WTC11 (cell line): ENCODE data around the gene BPIFA2. TPM values are rescaled to one million over a fixed set of nuclear protein-coding genes. Genes with fewer than 3 reads are reported as not detected.

Source experiments
- ATAC-seq: fragments of 200-7000 bp; cut with Tn5 transposase; 2 replicates; pipeline ENCODE4 v1.10.0; 2021; ENCODE audit warnings: mild to moderate bottlenecking, moderate library complexity
- CTCF ChIA-PET: fragments of 300-600 bp; sonication (Branson Sonifier 250); formaldehyde crosslinking; loops from one replicate; lab custom pipeline; 2021; ENCODE audit warnings: antibody characterized with exemption; lab: Charles Lee
- POLR2A ChIA-PET: fragments of 350-600 bp; sonication (Branson Sonifier 250); formaldehyde crosslinking; loops from one replicate; lab custom pipeline; 2021; ENCODE audit warnings: antibody characterized with exemption; lab: Charles Lee
- DNase-seq: peaks from one replicate; pipeline ENCODE4 v3.0.0; 2021; ENCODE audit warnings: low spot score
- H3K27ac Mint-ChIP-seq: 2 replicates; pipeline ENCODE4 v1.8.0; 2021; ENCODE audit warnings: mixed read lengths
- H3K27me3 Mint-ChIP-seq: 2 replicates; pipeline ENCODE4 v1.8.0; 2021; ENCODE audit warnings: low read depth, mild to moderate bottlenecking, moderate library complexity, mixed read lengths
- H3K36me3 Mint-ChIP-seq: 2 replicates; pipeline ENCODE4 v1.8.0; 2021; ENCODE audit warnings: mixed read lengths
- H3K4me1 Mint-ChIP-seq: 2 replicates; pipeline ENCODE4 v1.8.0; 2022; ENCODE audit warnings: mixed read lengths
- H3K4me3 Mint-ChIP-seq: 2 replicates; pipeline ENCODE4 v1.8.0; 2021; ENCODE audit warnings: mild to moderate bottlenecking, moderate library complexity, mixed read lengths
- H3K9me3 Mint-ChIP-seq: 2 replicates; pipeline ENCODE4 v1.8.0; 2021; ENCODE audit warnings: mixed read lengths
- ATF3 ChIP-seq: sonication (generic); formaldehyde crosslinking; conservative IDR thresholded peaks from 2 replicates; pipeline ENCODE4 v1.8.1; 2022; ENCODE audit warnings: mild to moderate bottlenecking, missing genetic modification reagents
- EMX1 ChIP-seq: fragments of 250-450 bp; sonication (Bioruptor Pico); IDR thresholded peaks from 2 replicates; pipeline ENCODE4 v1.8.0; 2021; ENCODE audit warnings: mild to moderate bottlenecking
- ETV6 ChIP-seq: sonication (generic); formaldehyde crosslinking; IDR thresholded peaks from 2 replicates; pipeline ENCODE4 v1.8.1; 2022; ENCODE audit warnings: mild to moderate bottlenecking, missing genetic modification reagents
- FOXJ3 ChIP-seq: sonication (generic); formaldehyde crosslinking; IDR thresholded peaks from 2 replicates; pipeline ENCODE4 v1.9.0; 2021; ENCODE audit warnings: missing genetic modification reagents, mild to moderate bottlenecking, borderline replicate concordance
- FOXK1 ChIP-seq: sonication (generic); formaldehyde crosslinking; IDR thresholded peaks from 2 replicates; pipeline ENCODE4 v1.8.0; 2022; ENCODE audit warnings: mild to moderate bottlenecking, moderate library complexity, missing genetic modification reagents
- FOXP4 ChIP-seq: sonication (generic); formaldehyde crosslinking; IDR thresholded peaks from 2 replicates; pipeline ENCODE4 v1.8.0; 2022; ENCODE audit warnings: mild to moderate bottlenecking, missing genetic modification reagents
- GABPB1 ChIP-seq: sonication (generic); formaldehyde crosslinking; IDR thresholded peaks from 2 replicates; pipeline ENCODE4 v1.8.1; 2023; ENCODE audit warnings: mild to moderate bottlenecking, missing genetic modification reagents
- GTF2I ChIP-seq: fragments of 250-450 bp; sonication (Bioruptor Pico); conservative IDR thresholded peaks from 2 replicates; pipeline ENCODE4 v1.4.0; 2021; ENCODE audit warnings: mild to moderate bottlenecking
- IRF1 ChIP-seq: sonication (generic); formaldehyde crosslinking; IDR thresholded peaks from 2 replicates; pipeline ENCODE4 v1.8.0; 2023; ENCODE audit warnings: missing genetic modification reagents
- IRF2 ChIP-seq: sonication (generic); formaldehyde crosslinking; IDR thresholded peaks from 2 replicates; pipeline ENCODE4 v1.8.0; 2022; ENCODE audit warnings: low read depth, missing genetic modification reagents, borderline replicate concordance
- JAZF1 ChIP-seq: fragments of 250-450 bp; sonication (Bioruptor Pico); IDR thresholded peaks from 2 replicates; pipeline ENCODE4 v1.9.0; 2021; ENCODE audit warnings: moderate library complexity, mild to moderate bottlenecking, inconsistent platforms
- MXD4 ChIP-seq: fragments of 250-450 bp; sonication (Bioruptor Pico); IDR thresholded peaks from 2 replicates; pipeline ENCODE4 v1.8.0; 2021; ENCODE audit warnings: mild to moderate bottlenecking, moderate library complexity, borderline replicate concordance
- NFE2L1 ChIP-seq: sonication (generic); formaldehyde crosslinking; IDR thresholded peaks from 2 replicates; pipeline ENCODE4 v1.8.1; 2023; ENCODE audit warnings: missing genetic modification reagents
- NR3C1 ChIP-seq: sonication (generic); formaldehyde crosslinking; conservative IDR thresholded peaks from 2 replicates; pipeline ENCODE4 v1.8.1; 2023; ENCODE audit warnings: low read depth, mild to moderate bottlenecking, missing genetic modification reagents
- PRDM15 ChIP-seq: sonication (generic); formaldehyde crosslinking; IDR thresholded peaks from 2 replicates; pipeline ENCODE4 v1.8.0; 2022; ENCODE audit warnings: missing genetic modification reagents
- TCF7 ChIP-seq: sonication (generic); formaldehyde crosslinking; IDR thresholded peaks from 2 replicates; pipeline ENCODE4 v1.8.0; 2022; ENCODE audit warnings: mild to moderate bottlenecking, low read depth, missing genetic modification reagents, moderate library complexity
- TEAD4 ChIP-seq: sonication (generic); formaldehyde crosslinking; IDR thresholded peaks from 2 replicates; pipeline ENCODE4 v1.8.0; 2022; ENCODE audit warnings: mild to moderate bottlenecking, missing genetic modification reagents
- TP53 ChIP-seq: sonication (generic); formaldehyde crosslinking; IDR thresholded peaks from 2 replicates; pipeline ENCODE4 v1.8.1; 2023; ENCODE audit warnings: mild to moderate bottlenecking, missing genetic modification reagents
- USF2 ChIP-seq: sonication (generic); formaldehyde crosslinking; IDR thresholded peaks from 2 replicates; pipeline ENCODE4 v1.8.1; 2023; ENCODE audit warnings: mild to moderate bottlenecking, missing genetic modification reagents, moderate library complexity
- ZMAT4 ChIP-seq: fragments of 250-450 bp; sonication (Bioruptor Pico); IDR thresholded peaks from 2 replicates; pipeline ENCODE4 v1.9.0; 2021; ENCODE audit warnings: mild to moderate bottlenecking
- ZNF138 ChIP-seq: sonication (generic); formaldehyde crosslinking; conservative IDR thresholded peaks from 2 replicates; pipeline ENCODE4 v1.8.1; 2022; ENCODE audit warnings: mild to moderate bottlenecking, moderate library complexity, missing genetic modification reagents
- ZNF219 ChIP-seq: sonication (generic); formaldehyde crosslinking; IDR thresholded peaks from 2 replicates; pipeline ENCODE4 v1.8.0; 2023; ENCODE audit warnings: missing genetic modification reagents, mild to moderate bottlenecking, borderline replicate concordance
- ZNF671 ChIP-seq: fragments of 250-450 bp; sonication (Bioruptor Pico); IDR thresholded peaks from 2 replicates; pipeline ENCODE4 v1.8.0; 2021; ENCODE audit warnings: mild to moderate bottlenecking
- total RNA-seq: library from RNA; stranded (reverse); gene quantifications from 3 replicates; pipeline ENCODE4 v1.2.3, GENCODE V29; 2021

BPIFA2 gene
- total RNA-seq, 1 experiment from 2014 or later, result not detected

GRCh38 chr20:33187491-33187890 lies 19.5 kb downstream of the BPIFA2 start (continued):
- TF ChIP-seq IRF1 (CRISPR knock-in tag) (no peak), GABPB1 (CRISPR knock-in tag) (no peak), ZMAT4 (CRISPR knock-in tag) (no peak), USF2 (CRISPR knock-in tag) (no peak), TP53 (CRISPR knock-in tag) (no peak)

GRCh38 chr20:33188421-33188820 lies 20.5 kb downstream of the BPIFA2 start:
- Mint-ChIP-seq H3K27me3 (peaks cover 3% of the 10 kb centered on the region; the same call in 1 of the 2 replicates), H3K9me3 (peaks cover 7% of the 10 kb centered on the region), H3K36me3 (peaks cover 8% of the 10 kb centered on the region), H3K4me3 (no peak overlapping the region), H3K4me1 (peaks cover 4% of the 10 kb centered on the region), H3K27ac (peak overlapping the region; percentile 74; the same call in 1 of the 2 replicates)
- DNase-seq, result no peak
- TF ChIP-seq MXD4 (CRISPR knock-in tag) (no peak), IRF1 (CRISPR knock-in tag) (no peak), NFE2L1 (CRISPR knock-in tag) (no peak), ETV6 (no peak), GTF2I (CRISPR knock-in tag) (no peak), JAZF1 (CRISPR knock-in tag) (no peak), FOXK1 (CRISPR knock-in tag) (no peak), FOXP4 (CRISPR knock-in tag) (no peak), EMX1 (CRISPR knock-in tag) (no peak), ZNF138 (CRISPR knock-in tag) (no peak), IRF2 (CRISPR knock-in tag) (no peak)
- no peak; the same call in 1 of the 2 replicates for ATAC-seq
- ChIA-PET CTCF (no interaction called here), POLR2A (no interaction called here)

- no peak overlapping the region for H3K4me3 Mint-ChIP-seq
- H3K36me3 Mint-ChIP-seq, result no peaks in the 10 kb centered on the region
- peaks cover 6% of the 10 kb centered on the region; the same call in 1 of the 2 replicates for H3K27me3 Mint-ChIP-seq
- CTCF ChIA-PET, result no interaction called here
- DNase-seq (no peak), ATAC-seq (no peak)
- no peak overlapping the region for H3K27ac Mint-ChIP-seq
- no peaks in the 10 kb centered on the region for H3K9me3 Mint-ChIP-seq
- H3K4me1 Mint-ChIP-seq, result peaks cover 4% of the 10 kb centered on the region
- POLR2A ChIA-PET, result no interaction called here
- TF ChIP-seq TEAD4 (CRISPR knock-in tag), result no peak
- TF ChIP-seq TCF7 (CRISPR knock-in tag), result no peak
- no peak for TF ChIP-seq IRF2 (CRISPR knock-in tag)
- no peak for TF ChIP-seq NR3C1 (CRISPR knock-in tag)
- no peak for TF ChIP-seq ATF3
- TF ChIP-seq PRDM15 (CRISPR knock-in tag), result no peak
- TF ChIP-seq TP53 (CRISPR knock-in tag), result no peak
- TF ChIP-seq ZNF671 (CRISPR knock-in tag), result no peak
- TF ChIP-seq FOXJ3, result no peak
- TF ChIP-seq NFE2L1 (CRISPR knock-in tag), result no peak
- no peak for TF ChIP-seq ZNF219 (CRISPR knock-in tag)
- no peak for TF ChIP-seq ETV6
- TF ChIP-seq GABPB1 (CRISPR knock-in tag), result no peak
Observed at GRCh38 chr20:33191484-33191883, 23.5 kb downstream of the BPIFA2 start.
